GM18511 (cell line): ENCODE data around the gene NPDC1.

Source experiments
- ATAC-seq: cut with Tn5 transposase; IDR thresholded peaks from one replicate; pipeline ENCODE4 v1.9.1; 2021; ENCODE audit warnings: mild to moderate bottlenecking, moderate library complexity; ENCODE audit not compliant: unreplicated experiment

The NPDC1 gene

GRCh38 chr9:137057545-137057944 is 11.6 kb upstream of the NPDC1 start:
- no peak for ATAC-seq

- no peak for ATAC-seq
Measured at GRCh38 chr9:137056739-137057415, 10.9 kb upstream of the NPDC1 start.

- ATAC-seq, result no peak
Measured at GRCh38 chr9:137055385-137056364, 9.7 kb upstream of the NPDC1 start.

- no peak for ATAC-seq
Measured at GRCh38 chr9:137054932-137055384, 9.0 kb upstream of the NPDC1 start.

- no peak for ATAC-seq
Measured at GRCh38 chr9:137053944-137054931, 8.3 kb upstream of the NPDC1 start, which contains the start of gene ENTPD2. Gene ENTPD2, minus strand, starts transcription at chr9:137054061. Its CDS starts 64 bp downstream, at chr9:137053997.

GRCh38 chr9:137052998-137053943 is 7.3 kb upstream of the NPDC1 start:
- ATAC-seq, result no peak

- no peak for ATAC-seq
Measured at GRCh38 chr9:137052293-137052692, 6.3 kb upstream of the NPDC1 start.

- no peak for ATAC-seq
Measured at GRCh38 chr9:137051145-137051724, 5.3 kb upstream of the NPDC1 start.

GRCh38 chr9:137050570-137050969 is 4.6 kb upstream of the NPDC1 start:
- no peak for ATAC-seq

- ATAC-seq, result no peak
Measured at GRCh38 chr9:137049544-137050449, 3.8 kb upstream of the NPDC1 start.

- ATAC-seq, result no peak
Measured at GRCh38 chr9:137048655-137049543, 2.9 kb upstream of the NPDC1 start.

GRCh38 chr9:137045294-137046087 is 486 bp downstream of the NPDC1 start:
- no peak for ATAC-seq

- ATAC-seq, result no peak
Measured at GRCh38 chr9:137044502-137045177, 1.3 kb downstream of the NPDC1 start.

GRCh38 chr9:137044037-137044436 is 1.9 kb downstream of the NPDC1 start:
- no peak for ATAC-seq
